GM19099 (cell line): Measurements from ENCODE around the gene VMA21.

Experiments
- POLR2A ChIP-seq: IDR thresholded peaks from 3 replicates; pipeline ENCODE4 v1.6.1; 2011; ENCODE audit warnings: low read depth; ENCODE audit not compliant: insufficient read length; ENCODE audit errors: extremely low read depth

Gene VMA21

GRCh38 chrX:151396825-151397740 lies at the start of gene VMA21:
Gene VMA21 (plus strand): TSS chrX:151397206. CDS start chrX:151397309, 103 bp downstream.
- peak; percentile 82 for TF ChIP-seq POLR2A

GRCh38 chrX:151359341-151359740 lies 37.7 kb upstream of the VMA21 start:
- no peak for TF ChIP-seq POLR2A

- TF ChIP-seq POLR2A, result no peak
Observed at GRCh38 chrX:151359931-151360871, 36.8 kb upstream of the VMA21 start.

- TF ChIP-seq POLR2A, result no peak
Observed at GRCh38 chrX:151363316-151363715, 33.7 kb upstream of the VMA21 start.

GRCh38 chrX:151365579-151365978 lies 31.4 kb upstream of the VMA21 start:
- TF ChIP-seq POLR2A, result no peak

- no peak for TF ChIP-seq POLR2A
Observed at GRCh38 chrX:151370906-151371305, 26.1 kb upstream of the VMA21 start.

GRCh38 chrX:151384807-151385206 lies 12.2 kb upstream of the VMA21 start:
- no peak for TF ChIP-seq POLR2A

- no peak for TF ChIP-seq POLR2A
Observed at GRCh38 chrX:151386838-151387459, 10.1 kb upstream of the VMA21 start.

GRCh38 chrX:151391722-151392121 lies 5.3 kb upstream of the VMA21 start:
- no peak for TF ChIP-seq POLR2A

GRCh38 chrX:151393514-151393913 lies 3.5 kb upstream of the VMA21 start:
- TF ChIP-seq POLR2A, result no peak

- TF ChIP-seq POLR2A, result no peak
Observed at GRCh38 chrX:151396042-151396824, 773 bp upstream of the VMA21 start.

- TF ChIP-seq POLR2A, result no peak
Observed at GRCh38 chrX:151397741-151398070, 700 bp downstream of the VMA21 start.

- TF ChIP-seq POLR2A, result no peak
Observed at GRCh38 chrX:151398346-151398745, 1.3 kb downstream of the VMA21 start.

- TF ChIP-seq POLR2A, result no peak
Observed at GRCh38 chrX:151402719-151403390, 5.8 kb downstream of the VMA21 start.
